Activated CD4-positive, alpha-beta memory T cell treated with anti-CD3 and anti-CD28 coated beads for 36 hours (primary cell): ENCODE measurements around the gene NECTIN1. TPM values are rescaled to one million over a fixed set of nuclear protein-coding genes. Genes with fewer than 3 reads are reported as not detected.

Source experiments
- CTCF ChIA-PET: fragments of 350-600 bp; sonication (Branson Sonifier 250); formaldehyde crosslinking; loops from one replicate; lab custom pipeline; 2021; ENCODE audit warnings: antibody characterized with exemption, inconsistent platforms; lab: Charles Lee
- POLR2A ChIA-PET: fragments of 350-600 bp; sonication (Branson Sonifier 250); formaldehyde crosslinking; loops from one replicate; lab custom pipeline; 2021; ENCODE audit warnings: antibody characterized with exemption; lab: Charles Lee
- DNase-seq: peaks from one replicate; pipeline ENCODE4 v3.0.0-alpha.2; 2020
- H3K27ac Mint-ChIP-seq: one replicate; pipeline ENCODE4 v1.8.0; 2021; ENCODE audit warnings: mixed read lengths
- H3K27me3 Mint-ChIP-seq: one replicate; pipeline ENCODE4 v1.8.0; 2021; ENCODE audit warnings: mixed read lengths
- H3K36me3 Mint-ChIP-seq: one replicate; pipeline ENCODE4 v1.8.0; 2021; ENCODE audit warnings: mixed read lengths
- H3K4me1 Mint-ChIP-seq: one replicate; pipeline ENCODE4 v1.8.0; 2021; ENCODE audit warnings: low read depth, mixed read lengths
- H3K4me3 Mint-ChIP-seq: one replicate; pipeline ENCODE4 v1.8.0; 2021; ENCODE audit warnings: mild to moderate bottlenecking, mixed read lengths
- H3K9me3 Mint-ChIP-seq: one replicate; pipeline ENCODE4 v1.8.0; 2021; ENCODE audit warnings: mixed read lengths
- intact Hi-C: fragments of 100-400 bp; cut with micrococcal nuclease; formaldehyde crosslinking; loops from one replicate; pipeline ENCODE4 v1.15.1; 2023
- total RNA-seq, 2 experiments: library from RNA; stranded (reverse); gene quantifications; one replicate each; pipeline ENCODE4 v1.2.3, GENCODE V29; 2021

NECTIN1 gene
- total RNA-seq, 2 experiments from 2014 or later, result 2.0 to 2.4 TPM

DNA sequence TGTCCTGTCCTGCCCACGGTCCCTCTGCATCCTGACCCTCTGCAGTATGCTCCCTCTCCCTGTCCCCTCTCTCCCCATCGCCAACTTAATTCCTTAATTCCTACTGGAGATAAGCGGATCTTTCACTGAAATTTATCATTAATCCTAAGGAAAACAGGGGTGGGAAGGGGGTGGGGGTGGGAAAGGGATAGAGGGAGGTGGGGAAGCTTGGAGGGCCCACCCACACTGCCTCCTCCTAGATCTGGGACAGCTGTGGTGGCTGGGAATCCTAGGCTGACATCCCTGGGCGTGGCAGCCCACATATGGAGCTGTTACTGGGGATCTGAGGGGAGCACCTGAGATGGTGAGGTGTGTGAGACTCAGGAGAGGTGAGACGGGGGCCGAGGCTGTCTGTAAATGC lies 14.4 kb downstream of the NECTIN1 start:
- H3K4me3 Mint-ChIP-seq, result no peak overlapping the region
- H3K27ac Mint-ChIP-seq, result no peak overlapping the region
- POLR2A ChIA-PET, result no interaction called here
- H3K36me3 Mint-ChIP-seq, result no peaks in the 10 kb centered on the region
- intact Hi-C loops, result no loop called here
- H3K9me3 Mint-ChIP-seq, result no peaks in the 10 kb centered on the region
- H3K4me1 Mint-ChIP-seq, result peaks cover 5% of the 10 kb centered on the region
- peaks cover 7% of the 10 kb centered on the region for H3K27me3 Mint-ChIP-seq
- DNase-seq, result no peak
- CTCF ChIA-PET, result interaction anchor here (2.1 kb wide), 1 partner anchor 15 kb away, joined by 11 read pairs; the partner anchor contains the start of gene NECTIN1

DNA sequence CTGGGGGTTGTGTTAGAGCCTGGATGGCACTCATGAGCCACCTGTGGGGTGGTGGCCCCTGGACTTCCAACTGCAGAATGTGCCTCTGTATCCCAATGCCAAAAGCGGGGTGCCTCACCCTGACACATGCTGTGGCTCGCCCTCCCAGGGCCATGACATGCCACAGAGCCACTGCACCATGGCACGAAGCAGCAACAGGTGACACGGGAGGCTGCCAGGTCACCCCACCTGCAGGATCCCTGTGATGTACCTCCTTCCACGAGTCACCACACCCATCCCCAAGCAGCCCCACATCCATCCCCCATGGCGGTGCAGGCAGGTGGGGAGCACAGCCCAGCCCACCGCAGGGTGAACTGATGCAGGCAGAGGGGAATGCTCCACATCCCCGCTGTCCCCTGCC lies 14.8 kb downstream of the NECTIN1 start:
- Mint-ChIP-seq H3K4me1 (peaks cover 6% of the 10 kb centered on the region), H3K4me3 (no peak overlapping the region), H3K27me3 (peaks cover 7% of the 10 kb centered on the region), H3K36me3 (no peaks in the 10 kb centered on the region), H3K27ac (no peak overlapping the region), H3K9me3 (no peaks in the 10 kb centered on the region)
- POLR2A ChIA-PET, result no interaction called here
- CTCF ChIA-PET, result interaction anchor here (2.1 kb wide), 1 partner anchor 15 kb away, joined by 11 read pairs; the partner anchor contains the start of gene NECTIN1
- DNase-seq, result no peak
- intact Hi-C loops, result no loop called here

DNA sequence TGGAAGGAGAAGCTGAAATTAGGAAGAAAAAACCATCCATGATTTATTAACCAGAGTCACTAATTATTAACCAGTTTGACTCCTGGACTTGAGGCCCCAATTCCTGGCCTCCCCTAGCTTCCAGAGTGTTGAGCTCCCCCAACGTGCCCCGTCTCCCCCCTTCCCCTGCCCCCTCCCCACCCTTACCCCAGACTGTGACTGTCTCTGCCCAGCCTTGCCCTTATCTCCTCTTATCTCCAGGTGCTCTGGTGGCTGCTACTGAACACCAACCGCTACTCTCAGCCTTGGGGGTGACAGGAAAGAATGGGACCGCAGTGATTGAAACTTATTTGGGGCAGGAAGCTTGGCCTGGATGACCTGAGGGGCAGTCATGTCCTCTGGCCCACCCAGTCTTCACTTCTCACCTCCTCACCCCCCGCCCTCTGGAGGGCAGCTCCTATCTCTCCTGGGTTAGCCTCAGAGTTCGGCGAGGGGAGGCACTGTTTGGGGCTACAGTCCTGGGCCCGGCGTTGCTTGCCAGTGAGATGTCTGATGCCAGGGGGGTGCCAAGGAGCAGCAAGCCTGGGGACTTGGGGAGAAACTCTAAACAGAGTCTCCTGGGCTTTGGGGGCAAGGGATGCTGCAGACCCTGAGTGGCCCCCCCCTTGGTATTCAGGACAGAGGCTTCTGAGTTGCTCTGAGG lies 15.5 kb downstream of the NECTIN1 start:
- CTCF ChIA-PET, result no interaction called here

DNA sequence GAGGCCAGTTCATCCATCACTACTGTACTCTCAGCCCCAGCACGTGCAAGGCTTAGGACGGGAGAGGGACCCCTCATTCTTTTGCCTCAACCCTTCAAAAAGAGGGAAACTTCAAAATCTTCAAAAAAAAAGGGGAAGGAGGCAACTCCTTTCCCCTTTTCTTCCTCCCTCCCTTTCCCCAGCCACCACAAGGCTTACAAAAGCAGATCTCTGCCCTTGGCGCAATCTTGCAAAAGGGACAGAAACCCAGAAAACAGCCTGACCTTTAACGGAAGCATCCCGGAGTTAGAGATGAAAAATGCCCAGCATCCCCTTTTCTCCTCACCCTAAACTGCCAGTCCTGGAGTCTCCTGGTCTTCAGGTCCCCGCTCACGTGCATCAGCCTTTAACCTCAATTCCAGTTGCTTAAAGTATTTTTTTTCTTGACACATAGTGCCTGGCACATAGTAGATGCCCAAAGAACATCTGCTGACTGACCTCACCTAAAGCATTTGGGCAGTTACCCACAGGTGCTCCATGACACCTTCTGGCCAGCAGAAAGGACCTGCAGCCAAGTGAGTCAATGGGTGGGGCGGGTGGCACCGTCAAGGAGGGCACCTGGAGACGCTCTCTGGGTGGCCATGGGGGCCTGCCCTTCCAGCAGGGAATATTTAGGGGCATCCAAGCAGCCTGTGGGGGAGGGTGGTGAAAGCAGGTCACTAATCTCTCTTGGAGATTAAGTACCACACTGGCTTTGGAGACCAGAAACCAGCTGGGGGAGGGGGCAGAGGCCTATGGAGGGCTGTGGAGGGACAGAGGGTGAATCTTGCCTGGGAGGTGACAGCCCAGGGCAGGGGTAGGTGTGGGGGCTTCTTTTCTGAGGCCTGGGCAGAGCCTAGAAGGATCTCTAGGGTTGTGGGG lies 16.3 kb downstream of the NECTIN1 start:
- intact Hi-C loops, result no loop called here

More for the DNA sequence above, 15.5 kb downstream of the NECTIN1 start:
- Mint-ChIP-seq H3K9me3 (no peaks in the 10 kb centered on the region), H3K4me3 (no peak overlapping the region), H3K36me3 (no peaks in the 10 kb centered on the region), H3K27ac (no peak overlapping the region), H3K4me1 (peaks cover 6% of the 10 kb centered on the region), H3K27me3 (peaks cover 10% of the 10 kb centered on the region)
- intact Hi-C loops, result no loop called here
- no peak for DNase-seq
- POLR2A ChIA-PET, result no interaction called here

DNA sequence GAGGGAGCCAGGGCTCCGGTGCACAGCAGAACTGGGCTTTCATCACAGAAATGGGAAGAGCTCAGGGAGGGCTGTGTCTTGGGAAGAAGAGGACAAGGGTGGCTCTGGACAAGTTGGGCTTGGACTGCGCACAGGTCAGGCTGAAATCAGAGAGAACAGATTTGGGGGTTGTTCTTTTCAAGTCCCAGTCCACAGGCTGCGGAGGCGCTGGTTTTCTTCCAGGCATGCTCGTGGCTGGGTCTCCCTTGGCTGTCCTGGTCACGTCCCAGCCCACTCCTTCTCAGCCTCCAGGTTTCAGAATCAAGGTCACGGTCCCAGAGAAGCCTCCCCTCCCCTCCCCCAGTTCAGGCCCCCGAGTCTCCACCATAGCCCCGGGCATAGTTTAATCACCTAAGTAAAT lies 17.0 kb downstream of the NECTIN1 start:
- Mint-ChIP-seq H3K9me3 (no peaks in the 10 kb centered on the region), H3K36me3 (no peaks in the 10 kb centered on the region), H3K4me1 (peaks cover 6% of the 10 kb centered on the region), H3K4me3 (no peak overlapping the region), H3K27ac (no peak overlapping the region), H3K27me3 (peaks cover 12% of the 10 kb centered on the region)
- CTCF ChIA-PET, result no interaction called here
- DNase-seq, result no peak
- POLR2A ChIA-PET, result no interaction called here
- intact Hi-C loops, result no loop called here

More for the DNA sequence above, 16.3 kb downstream of the NECTIN1 start:
- POLR2A ChIA-PET, result no interaction called here
- Mint-ChIP-seq H3K36me3 (no peaks in the 10 kb centered on the region), H3K4me3 (no peak overlapping the region), H3K9me3 (no peaks in the 10 kb centered on the region), H3K4me1 (peaks cover 6% of the 10 kb centered on the region), H3K27me3 (peaks cover 12% of the 10 kb centered on the region), H3K27ac (no peak overlapping the region)
- no peak for DNase-seq
- CTCF ChIA-PET, result no interaction called here

DNA sequence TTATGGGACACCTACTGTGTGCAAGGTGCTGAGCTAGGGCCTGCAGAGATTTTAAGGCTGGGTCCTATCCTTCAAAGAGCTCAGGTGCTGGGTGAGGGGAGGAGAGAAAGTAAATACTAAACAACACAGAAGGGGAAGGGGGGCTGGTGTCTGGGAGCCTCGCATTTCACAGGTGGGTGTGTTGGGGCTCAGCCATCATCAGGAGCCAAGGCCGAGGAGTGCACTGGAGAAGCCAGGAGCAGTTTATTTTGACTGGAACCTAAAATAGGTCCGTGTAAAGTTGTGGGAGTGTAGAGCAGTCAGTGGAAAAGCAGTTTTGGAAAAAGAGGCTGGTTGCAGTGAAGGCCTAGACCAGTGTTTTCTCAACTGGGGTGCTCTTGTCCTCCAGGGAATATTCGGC lies 17.5 kb downstream of the NECTIN1 start:
- H3K9me3 Mint-ChIP-seq, result no peaks in the 10 kb centered on the region
- ChIA-PET POLR2A (no interaction called here), CTCF (no interaction called here)
- no peaks in the 10 kb centered on the region for H3K36me3 Mint-ChIP-seq
- DNase-seq, result no peak
- H3K27ac Mint-ChIP-seq, result no peak overlapping the region
- H3K4me3 Mint-ChIP-seq, result no peak overlapping the region
- H3K4me1 Mint-ChIP-seq, result peaks cover 6% of the 10 kb centered on the region
- peaks cover 12% of the 10 kb centered on the region for H3K27me3 Mint-ChIP-seq
- intact Hi-C loops, result no loop called here

DNA sequence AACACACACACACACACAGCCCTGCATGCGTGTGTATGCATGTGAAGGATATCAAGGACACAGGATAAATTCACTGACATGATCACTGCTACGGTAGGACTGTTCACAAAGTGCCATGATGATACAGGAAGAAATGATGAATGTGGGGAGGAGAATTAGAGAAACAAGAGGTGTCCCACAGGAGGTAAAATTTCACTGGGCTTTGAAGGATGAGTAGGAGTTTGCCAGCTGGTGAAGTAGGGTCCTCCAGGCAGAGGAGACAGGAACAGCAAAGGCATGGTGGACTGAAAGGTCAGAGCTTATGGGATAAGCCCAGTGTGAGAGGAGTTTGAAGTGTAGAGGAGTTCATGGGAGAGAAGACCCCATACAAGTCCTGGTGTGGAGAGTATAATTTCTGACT lies 18.6 kb downstream of the NECTIN1 start:
- POLR2A ChIA-PET, result no interaction called here
- no peak for DNase-seq
- intact Hi-C loops, result no loop called here
- H3K4me1 Mint-ChIP-seq, result peaks cover 6% of the 10 kb centered on the region
- no peak overlapping the region for H3K27ac Mint-ChIP-seq
- H3K9me3 Mint-ChIP-seq, result no peaks in the 10 kb centered on the region
- H3K27me3 Mint-ChIP-seq, result peaks cover 12% of the 10 kb centered on the region
- H3K4me3 Mint-ChIP-seq, result no peak overlapping the region
- no peaks in the 10 kb centered on the region for H3K36me3 Mint-ChIP-seq
- CTCF ChIA-PET, result interaction anchor here (1.0 to 1.8 kb wide), 2 partner anchors 19 to 398 kb away, joined by 3 to 12 read pairs; partner anchors contain the start of gene NECTIN1

DNA sequence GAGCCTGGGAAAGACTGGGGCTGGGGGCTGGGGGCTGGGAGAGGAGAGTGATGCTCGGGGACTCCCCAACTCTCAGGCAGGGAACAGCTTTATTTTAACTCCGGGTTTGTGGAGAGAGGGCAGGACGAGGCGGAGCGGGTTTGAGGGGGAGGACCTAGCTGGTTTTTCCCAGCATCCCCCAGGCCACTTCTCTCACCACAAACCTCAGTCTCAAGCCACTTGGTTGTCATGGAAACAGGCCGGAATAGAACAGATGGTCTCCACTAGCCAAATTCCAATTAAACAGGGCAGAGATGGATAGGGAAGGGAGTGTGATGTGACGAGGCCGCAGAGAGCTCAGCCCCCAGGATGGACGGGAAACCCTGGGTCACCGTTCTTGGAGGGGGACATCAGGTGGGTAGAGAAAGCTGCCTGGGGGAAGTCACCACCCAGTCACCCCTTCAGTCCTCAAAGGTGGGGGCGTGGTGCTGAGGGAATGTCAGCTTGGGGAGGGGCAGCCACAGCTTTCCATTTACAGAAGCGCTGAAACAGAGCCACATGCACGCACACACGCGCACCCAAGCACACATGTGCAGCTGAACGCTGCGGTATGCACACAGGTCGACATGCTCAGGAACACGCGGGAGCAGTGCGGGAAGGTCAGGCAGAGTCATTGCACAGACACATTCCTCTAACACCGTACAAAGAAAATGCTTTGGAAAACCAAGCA lies 19.2 kb downstream of the NECTIN1 start:
- intact Hi-C loops, result no loop called here
- no peaks in the 10 kb centered on the region for H3K36me3 Mint-ChIP-seq
- no peaks in the 10 kb centered on the region for H3K9me3 Mint-ChIP-seq
- no peak overlapping the region for H3K4me3 Mint-ChIP-seq
- ChIA-PET POLR2A (no interaction called here), CTCF (interaction anchor here (0.7 to 1.8 kb wide), 3 partner anchors 20 to 399 kb away, joined by 3 to 12 read pairs (median 3); partner anchors contain the start of gene NECTIN1)
- H3K27me3 Mint-ChIP-seq, result peaks cover 12% of the 10 kb centered on the region
- peaks cover 6% of the 10 kb centered on the region for H3K4me1 Mint-ChIP-seq
- no peak overlapping the region for H3K27ac Mint-ChIP-seq
- no peak for DNase-seq

DNA sequence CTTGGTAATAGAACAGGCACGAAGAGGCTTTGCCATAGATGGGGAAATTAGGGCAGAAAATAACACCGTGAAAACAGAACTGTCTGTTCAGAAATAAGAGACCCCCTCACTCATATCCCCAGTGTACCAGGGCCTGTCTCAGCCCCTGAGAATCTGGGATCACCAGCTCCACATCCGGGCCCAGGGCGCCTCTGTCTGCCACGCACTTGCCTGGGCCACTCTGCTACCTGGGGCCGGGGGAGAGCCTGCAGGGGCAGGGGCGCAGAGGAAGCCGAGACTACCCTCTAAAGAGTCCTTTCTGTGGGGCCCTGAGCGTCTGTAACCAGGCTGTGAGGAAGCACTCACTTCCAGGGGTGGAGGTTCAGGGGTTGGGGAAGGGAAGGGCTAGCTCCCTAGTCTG lies 19.8 kb downstream of the NECTIN1 start:
- no peaks in the 10 kb centered on the region for H3K36me3 Mint-ChIP-seq
- H3K9me3 Mint-ChIP-seq, result no peaks in the 10 kb centered on the region
- no peak for DNase-seq
- peaks cover 6% of the 10 kb centered on the region for H3K4me1 Mint-ChIP-seq
- no peak overlapping the region for H3K27ac Mint-ChIP-seq
- intact Hi-C loops, result no loop called here
- H3K4me3 Mint-ChIP-seq, result no peak overlapping the region
- ChIA-PET CTCF (interaction anchor here (1.0 to 1.8 kb wide), 2 partner anchors 20 to 400 kb away, joined by 3 to 12 read pairs; partner anchors contain the start of gene NECTIN1), POLR2A (no interaction called here)
- peaks cover 12% of the 10 kb centered on the region for H3K27me3 Mint-ChIP-seq

DNA sequence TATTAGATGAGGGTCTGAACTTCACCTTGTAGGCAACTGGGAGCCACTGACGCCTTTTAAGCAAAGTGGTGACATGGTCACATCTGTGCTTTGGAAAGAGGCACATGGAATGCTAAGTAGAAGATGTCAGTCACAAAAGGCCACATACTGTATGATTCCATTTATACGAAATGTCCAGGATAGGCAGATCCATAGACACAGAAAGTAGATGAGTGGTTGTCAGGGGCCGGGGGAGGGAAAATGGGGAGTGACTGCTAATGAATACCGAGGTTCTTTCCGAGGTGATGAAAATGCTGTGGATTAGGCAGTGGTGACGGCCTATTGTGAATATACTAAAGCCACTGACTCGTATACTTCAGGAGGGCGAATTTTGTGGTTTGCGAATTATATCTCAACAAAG lies 20.6 kb downstream of the NECTIN1 start:
- Mint-ChIP-seq H3K9me3 (no peaks in the 10 kb centered on the region), H3K27me3 (peaks cover 10% of the 10 kb centered on the region), H3K27ac (no peak overlapping the region), H3K4me3 (no peak overlapping the region), H3K36me3 (no peaks in the 10 kb centered on the region), H3K4me1 (peaks cover 6% of the 10 kb centered on the region)
- POLR2A ChIA-PET, result no interaction called here
- DNase-seq, result no peak
- CTCF ChIA-PET, result no interaction called here
- intact Hi-C loops, result no loop called here

DNA sequence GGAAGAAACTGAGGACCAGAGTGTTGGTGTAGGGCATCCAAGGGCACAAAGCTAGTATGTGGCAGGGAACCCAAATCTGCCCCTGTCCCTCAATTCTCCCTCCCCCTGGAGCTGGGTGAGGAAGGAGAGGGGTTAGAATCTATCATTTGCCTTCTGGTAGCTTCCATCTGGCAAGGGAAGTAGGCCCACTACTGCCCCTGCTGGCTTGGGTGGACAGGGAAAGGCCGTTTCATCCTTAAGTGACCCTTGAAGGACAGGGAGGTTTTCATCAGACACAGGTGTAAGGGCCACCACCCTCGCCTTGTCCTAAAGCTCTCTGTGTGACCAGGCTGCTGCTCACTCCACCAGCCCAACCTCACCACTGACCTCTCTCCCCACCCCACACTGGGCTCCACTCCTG lies 22.1 kb downstream of the NECTIN1 start:
- no peaks in the 10 kb centered on the region for H3K36me3 Mint-ChIP-seq
- H3K4me3 Mint-ChIP-seq, result no peak overlapping the region
- peaks cover 6% of the 10 kb centered on the region for H3K4me1 Mint-ChIP-seq
- no peaks in the 10 kb centered on the region for H3K9me3 Mint-ChIP-seq
- intact Hi-C loops, result no loop called here
- ChIA-PET POLR2A (no interaction called here), CTCF (no interaction called here)
- peaks cover 10% of the 10 kb centered on the region for H3K27me3 Mint-ChIP-seq
- DNase-seq, result no peak
- no peak overlapping the region for H3K27ac Mint-ChIP-seq

DNA sequence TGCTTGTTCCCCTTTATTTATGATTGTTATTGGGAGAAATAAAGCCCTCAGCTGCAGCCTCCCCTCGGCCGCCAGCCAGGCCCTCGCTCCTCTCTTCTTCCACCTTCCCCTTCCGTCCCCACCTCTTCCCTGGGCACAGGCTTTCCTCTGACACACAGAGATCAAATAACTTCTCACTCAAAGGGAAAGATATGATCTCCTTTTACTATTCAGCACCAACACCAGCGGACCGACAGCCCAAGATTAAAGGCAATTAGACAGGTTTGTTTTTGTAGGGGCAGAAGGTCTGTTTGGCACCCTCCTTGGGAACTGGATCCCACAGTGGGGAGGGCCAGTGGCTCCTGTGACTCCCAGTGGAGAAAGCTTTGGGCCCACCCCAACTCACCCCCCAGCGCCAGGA lies 23.0 kb downstream of the NECTIN1 start:
- Mint-ChIP-seq H3K9me3 (no peaks in the 10 kb centered on the region), H3K27me3 (peaks cover 10% of the 10 kb centered on the region), H3K4me1 (peaks cover 6% of the 10 kb centered on the region), H3K27ac (no peak overlapping the region), H3K4me3 (no peak overlapping the region), H3K36me3 (no peaks in the 10 kb centered on the region)
- POLR2A ChIA-PET, result no interaction called here
- intact Hi-C loops, result no loop called here
- CTCF ChIA-PET, result no interaction called here
- DNase-seq, result no peak
